RWPE2 (cell line): ENCODE data around the gene SCIN.
A peak's percentile ranks its signal among the peaks of the same experiment; 100 is the strongest.
"Not testable (repeated sequence)": the region's sequence is repeated elsewhere in the genome, so short reads cannot be mapped to it uniquely, and the experiment has no call there.

Experiments
- ATAC-seq: fragments of 200-7000 bp; cut with Tn5 transposase; 3 replicates; pipeline ENCODE4 v1.9.1; 2021; ENCODE audit warnings: low read depth
- DNase-seq: peaks from one replicate; pipeline ENCODE4 v3.0.0-alpha.2; 2020; ENCODE audit warnings: low spot score
- H3K27ac ChIP-seq: fragments of 450-650 bp; 2 replicates; pipeline ENCODE4 v1.5.1; 2017; ENCODE audit warnings: mild to moderate bottlenecking; ENCODE audit not compliant: poor library complexity, severe bottlenecking
- H3K27me3 ChIP-seq: fragments of 250-450 bp; sonication (Bioruptor Pico); 2 replicates; pipeline ENCODE4 v1.5.1; 2021; ENCODE audit warnings: mild to moderate bottlenecking, moderate library complexity; ENCODE audit not compliant: insufficient read depth, poor library complexity, severe bottlenecking
- H3K36me3 ChIP-seq: fragments of 250-450 bp; sonication (Bioruptor Pico); 2 replicates; pipeline ENCODE4 v1.5.1; 2020; ENCODE audit warnings: low read depth, mild to moderate bottlenecking, moderate library complexity
- H3K4me1 ChIP-seq: fragments of 250-450 bp; sonication (Bioruptor Pico); 2 replicates; pipeline ENCODE4 v1.5.1; 2021; ENCODE audit warnings: mild to moderate bottlenecking, moderate library complexity; ENCODE audit not compliant: insufficient read depth, poor library complexity, severe bottlenecking
- H3K4me3 ChIP-seq: fragments of 250-450 bp; sonication (Bioruptor Pico); 2 replicates; pipeline ENCODE4 v1.5.1; 2021; ENCODE audit warnings: mild to moderate bottlenecking, moderate library complexity; ENCODE audit not compliant: severe bottlenecking
- H3K9me3 ChIP-seq: fragments of 250-450 bp; sonication (Bioruptor Pico); 2 replicates; pipeline ENCODE4 v1.5.1; 2021; ENCODE audit warnings: mild to moderate bottlenecking, moderate library complexity; ENCODE audit not compliant: severe bottlenecking
- TF ChIP-seq, protein P1 (sequence below): fragments of 450-650 bp; IDR thresholded peaks from one replicate; pipeline ENCODE4 v1.5.1; 2017; ENCODE audit warnings: mild to moderate bottlenecking, moderate library complexity; ENCODE audit not compliant: poor library complexity, severe bottlenecking

Gene SCIN

DNA sequence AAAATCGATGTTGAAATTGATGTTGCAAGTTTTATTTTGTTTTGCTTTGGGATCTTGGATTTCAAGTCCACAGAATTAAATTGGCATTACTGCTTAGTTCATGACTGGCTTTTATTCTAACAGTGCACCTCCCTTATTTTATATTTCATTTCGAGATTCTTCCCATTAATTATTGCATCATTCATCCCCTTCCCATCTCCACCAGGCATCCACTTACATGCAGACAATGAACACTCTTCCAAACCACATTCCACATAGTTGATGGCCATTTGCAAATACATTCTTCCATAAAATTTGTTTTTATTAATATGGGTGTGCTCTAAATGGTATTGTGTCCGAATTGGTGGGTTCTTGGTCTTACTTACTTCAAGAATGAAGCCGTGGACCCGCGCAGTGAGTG lies 15.6 kb upstream of the SCIN start:
- ATAC-seq (no peak), DNase-seq (no peak)
- H3K36me3 ChIP-seq, result no peaks in the 10 kb centered on the region
- no peaks in the 10 kb centered on the region for H3K9me3 ChIP-seq
- H3K4me1 ChIP-seq, result peaks cover 10% of the 10 kb centered on the region
- H3K4me3 ChIP-seq, result no peak overlapping the region
- no peaks in the 10 kb centered on the region for H3K27me3 ChIP-seq
- no peak overlapping the region for H3K27ac ChIP-seq
- TF ChIP-seq, protein P1, sequence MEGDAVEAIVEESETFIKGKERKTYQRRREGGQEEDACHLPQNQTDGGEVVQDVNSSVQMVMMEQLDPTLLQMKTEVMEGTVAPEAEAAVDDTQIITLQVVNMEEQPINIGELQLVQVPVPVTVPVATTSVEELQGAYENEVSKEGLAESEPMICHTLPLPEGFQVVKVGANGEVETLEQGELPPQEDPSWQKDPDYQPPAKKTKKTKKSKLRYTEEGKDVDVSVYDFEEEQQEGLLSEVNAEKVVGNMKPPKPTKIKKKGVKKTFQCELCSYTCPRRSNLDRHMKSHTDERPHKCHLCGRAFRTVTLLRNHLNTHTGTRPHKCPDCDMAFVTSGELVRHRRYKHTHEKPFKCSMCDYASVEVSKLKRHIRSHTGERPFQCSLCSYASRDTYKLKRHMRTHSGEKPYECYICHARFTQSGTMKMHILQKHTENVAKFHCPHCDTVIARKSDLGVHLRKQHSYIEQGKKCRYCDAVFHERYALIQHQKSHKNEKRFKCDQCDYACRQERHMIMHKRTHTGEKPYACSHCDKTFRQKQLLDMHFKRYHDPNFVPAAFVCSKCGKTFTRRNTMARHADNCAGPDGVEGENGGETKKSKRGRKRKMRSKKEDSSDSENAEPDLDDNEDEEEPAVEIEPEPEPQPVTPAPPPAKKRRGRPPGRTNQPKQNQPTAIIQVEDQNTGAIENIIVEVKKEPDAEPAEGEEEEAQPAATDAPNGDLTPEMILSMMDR, result no peak

DNA sequence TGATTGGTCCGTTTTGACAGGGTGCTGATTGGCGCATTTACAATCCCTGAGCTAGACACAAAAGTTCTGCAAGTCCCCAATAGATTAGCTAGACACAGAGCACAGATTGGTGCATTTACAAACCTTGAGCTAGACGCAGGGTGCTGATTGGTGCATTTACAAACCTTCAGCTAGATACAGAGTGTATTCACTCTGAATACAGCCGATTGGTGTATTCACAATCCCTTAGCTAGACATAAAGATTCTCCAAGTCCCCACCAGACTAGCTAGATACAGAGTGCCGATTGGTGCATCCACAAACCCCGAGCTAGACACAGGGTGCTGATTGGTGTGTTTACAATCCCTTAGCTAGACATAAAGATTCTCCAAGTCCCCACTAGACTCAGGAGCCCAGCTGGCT lies 14.8 kb upstream of the SCIN start:
- H3K4me3 ChIP-seq, H3K4me1 ChIP-seq, H3K27me3 ChIP-seq, ATAC-seq, H3K27ac ChIP-seq, H3K9me3 ChIP-seq, H3K36me3 ChIP-seq, DNase-seq: not testable (repeated sequence)

DNA sequence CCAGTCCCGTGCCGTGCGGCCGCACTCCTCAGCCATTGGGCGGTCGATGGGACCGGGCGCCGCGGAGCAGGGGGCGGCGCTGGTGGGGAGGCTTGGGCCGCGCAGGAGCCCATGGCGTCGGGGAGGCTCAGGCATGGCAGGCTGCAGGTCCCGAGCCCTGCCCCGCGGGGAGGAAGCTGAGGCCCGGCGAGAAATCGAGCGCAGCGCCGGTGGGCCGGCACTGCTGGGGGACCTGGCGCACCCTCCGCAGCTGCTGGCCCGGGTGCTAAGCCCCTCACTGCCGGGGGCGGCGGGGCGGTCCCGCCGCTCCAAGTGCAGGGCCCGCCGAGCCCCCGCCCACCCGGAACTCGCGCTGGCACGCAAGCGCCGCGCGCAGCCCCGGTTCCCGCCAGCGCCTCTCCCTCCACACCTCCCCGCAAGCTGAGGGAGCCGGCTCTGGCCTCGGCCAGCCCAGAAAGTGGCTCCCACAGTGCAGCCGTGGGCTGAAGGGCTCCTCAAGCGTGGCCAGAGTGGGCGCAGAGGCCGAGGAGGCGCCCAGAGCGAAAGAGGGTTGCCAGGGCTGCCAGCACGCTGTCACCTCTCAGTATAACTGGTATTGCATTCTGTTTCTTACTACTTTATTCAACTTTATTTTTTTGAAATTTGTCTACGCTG lies 14.3 kb upstream of the SCIN start:
- not testable (repeated sequence) for H3K36me3 ChIP-seq, ATAC-seq, H3K4me1 ChIP-seq, H3K9me3 ChIP-seq, H3K4me3 ChIP-seq, DNase-seq, H3K27me3 ChIP-seq, H3K27ac ChIP-seq

DNA sequence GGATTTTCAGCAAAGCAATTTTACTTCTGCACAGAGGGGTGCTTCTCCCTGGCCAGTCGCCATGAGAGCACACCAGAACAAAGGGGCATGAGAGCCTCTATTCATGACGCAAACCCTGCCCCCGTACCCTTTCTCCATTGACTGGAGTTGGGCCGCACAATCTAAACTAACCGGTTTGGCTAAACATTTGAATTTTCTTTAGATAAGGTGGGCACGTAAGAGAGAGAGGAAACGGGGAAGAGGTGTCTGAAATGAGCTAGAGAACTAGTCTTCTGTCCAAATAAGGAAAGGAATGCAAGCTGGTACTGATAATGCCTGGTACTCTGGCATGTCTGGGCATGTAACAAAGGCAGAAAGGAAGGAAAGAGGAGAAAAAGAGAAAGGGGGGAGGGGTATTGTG lies 13.2 kb upstream of the SCIN start:
- no peaks in the 10 kb centered on the region for H3K27me3 ChIP-seq
- no peak overlapping the region for H3K27ac ChIP-seq
- DNase-seq (no peak), ATAC-seq (no peak; the same call in 2 of the 3 replicates)
- no peaks in the 10 kb centered on the region for H3K36me3 ChIP-seq
- no peaks in the 10 kb centered on the region for H3K9me3 ChIP-seq
- H3K4me3 ChIP-seq, result no peak overlapping the region
- H3K4me1 ChIP-seq, result peaks cover 10% of the 10 kb centered on the region
- TF ChIP-seq, protein P1, result no peak

DNA sequence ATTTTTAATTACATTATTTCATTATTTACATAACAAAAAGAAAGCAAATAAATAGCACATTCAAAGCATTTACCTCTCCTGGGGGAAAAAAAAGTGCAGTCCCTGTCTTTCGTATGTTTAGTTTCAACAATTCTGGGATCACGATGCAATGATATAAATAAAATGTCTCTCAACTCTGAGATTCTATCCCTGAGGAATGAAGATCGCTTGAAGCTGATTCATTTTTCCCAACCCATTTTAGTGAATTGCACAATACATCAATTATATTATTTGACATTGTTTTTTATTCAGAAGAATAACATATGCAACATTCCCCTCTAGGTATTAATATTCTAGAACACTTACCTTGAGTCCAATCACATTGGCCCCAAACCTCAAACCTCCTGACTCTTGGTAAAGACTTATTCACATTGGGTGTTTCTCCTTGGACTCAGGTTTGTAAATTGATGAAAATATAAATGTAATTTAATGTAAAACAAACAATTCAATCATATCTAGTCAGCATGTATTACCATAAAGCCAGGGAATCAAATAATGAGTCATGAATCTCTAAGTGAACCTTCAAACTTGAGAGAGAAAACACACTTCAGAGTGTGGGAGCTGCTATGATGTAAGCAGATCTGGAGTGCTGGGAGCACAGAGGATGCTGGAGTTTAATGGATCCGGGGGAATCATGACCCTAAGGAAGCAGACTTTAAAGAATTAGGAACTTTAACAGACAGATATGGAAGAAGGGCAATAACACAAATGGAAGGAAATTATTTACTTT lies 5.3 kb upstream of the SCIN start:
- DNase-seq, result no peak
- H3K4me1 ChIP-seq, result peaks cover 10% of the 10 kb centered on the region
- no peaks in the 10 kb centered on the region for H3K27me3 ChIP-seq
- no peak overlapping the region for H3K4me3 ChIP-seq
- no peaks in the 10 kb centered on the region for H3K36me3 ChIP-seq
- TF ChIP-seq, protein P1, result no peak
- H3K27ac ChIP-seq, result no peak overlapping the region
- no peaks in the 10 kb centered on the region for H3K9me3 ChIP-seq
- ATAC-seq, result peak; percentile 57

DNA sequence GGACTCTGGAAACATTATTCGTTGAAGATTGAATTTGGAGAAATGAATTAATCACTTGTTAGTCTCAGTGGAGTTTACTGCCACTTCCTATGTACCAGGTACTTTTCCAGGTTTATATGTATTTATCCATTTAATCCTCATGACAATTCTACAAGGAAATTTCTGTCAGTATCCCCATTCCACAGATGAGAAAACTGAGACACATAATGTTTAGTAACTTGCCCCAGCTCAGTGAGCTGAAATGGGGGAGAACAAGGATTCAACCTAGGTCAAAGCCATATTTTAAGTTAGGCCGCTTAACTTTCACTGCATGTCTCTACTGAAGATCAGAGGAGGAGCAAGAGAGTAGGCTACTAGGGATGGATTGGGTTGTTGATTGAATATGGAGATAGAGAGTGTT lies 4.6 kb upstream of the SCIN start:
- Histone ChIP-seq H3K4me3 (no peak overlapping the region), H3K9me3 (no peaks in the 10 kb centered on the region), H3K4me1 (peaks cover 10% of the 10 kb centered on the region), H3K36me3 (no peaks in the 10 kb centered on the region), H3K27me3 (peaks cover 3% of the 10 kb centered on the region), H3K27ac (no peak overlapping the region)
- TF ChIP-seq, protein P1, result no peak
- ATAC-seq, result no peak
- DNase-seq, result no peak
